T-helper 1 cell (primary cell): ENCODE results near the gene SUGCT.
"Not testable (repeated sequence)": the region's sequence is repeated elsewhere in the genome, so short reads cannot be mapped to it uniquely, and the experiment has no call there.

Experiments
- DNase-seq, 5 donors: peaks; one replicate each; pipeline ENCODE4 v3.0.0-alpha.2; 2012 to 2020

Gene SUGCT

DNA sequence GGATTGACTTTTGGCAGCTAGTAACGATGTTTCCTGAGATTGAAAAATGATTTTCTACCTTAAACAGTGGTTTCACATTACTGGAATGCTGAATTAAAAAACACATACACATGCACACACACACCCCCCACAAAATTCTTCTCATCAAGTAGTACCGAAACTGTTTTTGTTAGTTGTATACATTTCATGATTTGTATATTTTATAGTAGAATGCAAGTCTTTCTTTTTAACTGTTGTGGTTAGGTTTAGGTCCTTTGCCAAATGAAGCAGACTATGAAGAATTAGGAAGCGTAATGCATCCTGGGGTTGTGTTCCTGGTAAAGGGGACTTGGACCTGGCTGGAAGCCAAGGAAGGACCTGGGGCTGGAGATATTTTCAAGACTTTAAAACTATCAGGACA, 505.8 kb downstream of the SUGCT start:
- no peak for DNase-seq

DNA sequence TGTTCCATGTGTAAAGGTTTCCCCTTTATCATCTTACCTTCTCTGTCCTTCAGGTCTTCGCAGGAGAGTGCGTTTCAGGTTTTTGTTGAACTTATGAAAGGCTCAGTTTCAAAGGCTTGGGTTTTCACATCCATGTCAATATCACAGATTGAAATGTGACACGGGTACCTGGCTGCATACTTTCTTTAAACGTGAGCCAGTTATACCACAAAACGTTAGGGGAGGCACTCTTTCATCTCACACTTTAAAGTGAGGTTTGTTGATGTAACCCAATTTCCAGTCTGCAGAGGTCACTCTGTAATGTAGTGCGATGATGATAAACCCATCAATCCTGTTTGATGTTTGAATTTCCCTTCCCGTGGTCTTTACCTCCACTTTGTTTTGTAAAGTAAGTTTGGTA, 506.9 kb downstream of the SUGCT start:
- DNase-seq, result no peak

DNA sequence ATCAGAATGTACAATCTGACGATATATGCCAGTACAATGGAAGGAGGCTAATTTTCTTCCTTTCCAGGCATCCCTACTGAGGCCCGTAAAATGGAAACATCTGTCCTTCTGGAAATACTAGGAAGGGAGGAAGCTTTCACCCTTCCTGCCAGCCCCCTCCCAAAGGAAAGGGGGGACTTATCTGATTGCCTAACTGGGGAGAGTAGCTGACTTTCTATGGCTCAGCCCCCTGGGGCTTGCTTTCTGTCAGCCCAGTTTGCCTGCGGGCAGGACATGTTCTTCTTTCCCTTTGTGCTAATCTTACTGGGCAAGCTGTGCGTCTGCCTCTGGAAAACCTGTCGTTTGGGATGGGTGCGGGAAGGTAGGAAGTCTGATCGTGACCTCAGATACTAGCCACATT, 508.9 kb downstream of the SUGCT start:
- no peak for DNase-seq

DNA sequence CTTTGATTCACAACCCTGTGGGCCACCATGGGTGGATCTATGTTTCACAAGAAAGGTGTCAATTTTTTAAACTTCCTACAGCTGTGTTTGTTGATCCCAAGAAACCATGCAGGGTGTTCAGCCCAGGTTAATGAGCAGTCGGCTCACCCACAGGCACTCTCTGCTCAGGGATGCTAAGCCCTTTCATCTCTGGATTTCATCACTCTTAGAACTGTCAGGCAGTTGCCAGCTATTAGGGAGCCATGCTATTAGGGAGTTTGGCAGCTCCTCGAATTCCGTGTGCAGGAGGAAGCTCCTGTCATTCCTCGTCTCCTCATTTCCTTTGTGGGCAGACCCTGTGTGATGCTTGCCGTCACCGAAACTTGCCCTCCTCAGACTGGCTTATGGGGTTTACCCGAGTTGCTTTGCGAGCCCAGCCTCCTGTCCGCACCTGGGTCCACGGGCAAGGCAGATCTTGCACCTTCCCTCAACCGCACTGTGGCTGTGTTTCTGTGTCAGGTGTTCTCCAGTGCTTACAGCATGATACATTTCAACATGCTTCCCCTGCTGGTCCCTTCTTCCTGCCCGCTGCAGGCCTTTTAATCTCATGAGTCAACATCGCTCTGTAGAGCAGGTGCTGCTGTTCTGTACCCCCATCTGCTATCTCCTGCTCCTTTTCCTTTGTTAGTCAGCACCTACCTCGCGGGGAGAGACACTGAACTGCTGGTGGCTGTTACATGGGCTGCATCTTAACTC, 509.8 kb downstream of the SUGCT start:
- DNase-seq, result no peak

DNA sequence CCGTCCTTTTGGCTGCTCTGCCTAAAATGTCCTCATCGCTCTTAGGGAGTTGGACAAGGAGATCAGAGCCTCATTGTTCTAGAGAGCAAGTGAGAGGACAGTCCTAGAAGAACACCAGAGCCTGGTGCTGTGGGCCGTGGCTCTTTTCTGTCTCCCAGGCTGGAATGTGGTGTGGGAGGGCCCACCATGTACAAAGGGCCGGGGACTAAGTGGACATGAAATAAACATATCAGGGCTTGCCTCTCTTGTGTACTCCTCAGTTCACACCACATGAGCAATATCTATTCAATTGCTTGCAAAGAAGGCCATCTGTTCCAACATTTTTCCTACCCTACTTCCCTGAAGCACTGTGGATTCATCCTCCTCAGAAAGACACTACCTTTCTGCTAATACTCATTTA, 510.4 kb downstream of the SUGCT start:
- no peak for DNase-seq

DNA sequence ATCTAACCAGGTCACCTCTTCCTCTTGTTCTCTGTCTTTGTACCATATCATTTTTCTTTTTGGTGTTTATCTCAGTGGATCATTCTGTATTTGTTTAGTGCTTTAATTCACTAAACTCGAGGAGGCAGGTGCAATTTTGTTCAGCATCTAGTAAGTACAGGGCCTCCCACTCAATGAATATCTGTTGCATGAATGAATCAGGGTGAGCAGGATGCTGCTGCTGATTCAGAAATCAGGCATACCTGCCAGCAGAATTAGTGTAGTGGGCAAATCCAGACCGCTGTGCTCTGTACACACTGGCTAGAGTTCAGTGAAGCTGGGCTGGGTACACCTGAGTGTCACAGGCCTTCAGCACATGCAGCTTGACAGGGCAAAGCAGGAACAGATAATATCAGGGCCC, 511.9 kb downstream of the SUGCT start:
- DNase-seq, result no peak

DNA sequence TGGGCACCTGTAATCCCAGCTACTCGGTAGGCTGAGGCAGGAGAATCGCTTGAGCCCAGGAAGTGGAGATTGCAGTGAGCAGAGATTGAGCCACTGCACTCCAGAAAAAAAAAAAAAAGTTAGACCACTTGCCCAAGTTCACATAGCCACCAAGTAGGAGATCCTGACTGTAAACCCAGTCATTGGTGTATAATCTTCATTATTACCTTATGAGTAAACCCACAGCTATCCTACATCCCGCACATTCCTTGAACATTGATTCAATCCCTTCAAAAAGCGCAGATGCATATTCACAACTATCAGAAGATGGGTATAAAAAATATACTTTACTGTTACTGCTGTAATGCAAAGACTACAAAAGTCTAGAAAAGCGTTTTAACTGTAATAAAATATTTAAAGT, 512.9 kb downstream of the SUGCT start:
- DNase-seq, result no peak

DNA sequence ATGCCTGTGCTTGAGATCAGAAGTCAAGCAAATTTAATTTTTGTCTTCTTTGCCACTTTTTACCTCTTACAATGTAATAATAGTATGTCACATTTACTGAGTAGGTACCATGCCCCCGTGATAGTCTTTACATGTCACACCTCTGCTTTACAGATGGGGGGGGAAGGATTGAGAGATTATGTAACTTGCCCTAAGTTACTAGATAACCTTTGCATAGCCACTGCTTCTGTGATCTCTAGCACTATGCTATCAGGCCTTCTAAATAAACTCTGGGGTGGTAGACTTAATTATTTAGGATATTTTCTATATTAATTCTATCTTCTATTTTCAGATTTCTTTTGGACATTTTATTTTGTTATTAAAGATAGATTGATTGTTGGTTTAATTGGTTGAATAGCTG, 514.4 kb downstream of the SUGCT start:
- no peak for DNase-seq

DNA sequence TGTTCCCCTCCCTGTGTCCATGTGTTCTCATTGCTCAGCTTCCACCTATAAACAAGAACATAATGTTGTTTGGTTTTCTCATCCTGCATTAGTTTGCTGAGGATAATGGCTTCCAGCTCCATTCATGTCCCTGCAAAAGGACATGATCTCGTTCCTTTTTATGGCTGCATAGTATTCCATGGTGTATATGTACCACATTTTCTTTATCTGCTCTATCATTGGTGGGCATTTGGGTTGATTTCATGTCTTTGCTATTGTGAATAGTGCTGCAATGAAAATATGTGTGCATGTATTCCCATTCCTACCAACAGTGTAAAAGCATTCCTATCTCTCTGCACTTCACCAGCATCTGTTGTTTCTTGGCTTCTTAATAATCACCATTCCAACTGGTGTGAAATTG, 516.1 kb downstream of the SUGCT start:
- not testable (repeated sequence) for DNase-seq

DNA sequence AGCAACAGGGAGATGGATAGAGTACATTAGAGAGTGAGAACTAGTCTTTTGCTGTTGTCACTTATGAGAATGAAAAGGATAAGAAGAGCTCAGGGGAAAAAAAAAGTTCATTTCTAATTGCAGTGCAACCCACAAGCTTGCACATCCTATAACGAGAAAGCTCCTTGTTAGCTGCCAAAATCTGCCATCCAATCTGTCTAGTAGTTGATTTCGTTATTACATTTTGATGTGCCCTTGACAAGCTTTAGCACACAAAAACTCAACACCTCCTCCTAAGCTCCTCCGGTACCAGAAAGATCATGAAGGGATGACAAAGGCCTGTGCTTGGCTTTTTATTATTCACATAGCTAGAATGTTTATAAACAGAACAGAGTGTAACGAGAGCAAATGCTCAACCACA, 519.4 kb downstream of the SUGCT start:
- no peak for DNase-seq

DNA sequence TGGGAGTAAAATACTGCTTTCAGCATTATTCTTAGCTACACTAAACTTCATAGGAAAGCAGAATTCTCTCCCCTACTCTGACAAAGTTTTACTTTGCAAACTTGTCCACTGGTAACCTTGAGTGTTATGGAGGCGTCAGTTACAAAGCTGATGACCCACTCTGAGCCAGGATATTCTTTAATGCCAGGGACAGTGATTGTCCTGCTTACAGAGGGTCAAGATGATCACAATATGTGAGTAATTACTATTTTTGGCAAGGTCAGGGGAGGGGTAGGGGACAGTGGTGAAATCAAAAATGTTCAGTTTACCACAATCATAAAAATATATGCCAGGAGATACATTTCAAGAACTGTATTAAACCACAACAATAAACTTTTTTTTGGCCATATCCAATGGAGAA, 520.6 kb downstream of the SUGCT start:
- no peak for DNase-seq

DNA sequence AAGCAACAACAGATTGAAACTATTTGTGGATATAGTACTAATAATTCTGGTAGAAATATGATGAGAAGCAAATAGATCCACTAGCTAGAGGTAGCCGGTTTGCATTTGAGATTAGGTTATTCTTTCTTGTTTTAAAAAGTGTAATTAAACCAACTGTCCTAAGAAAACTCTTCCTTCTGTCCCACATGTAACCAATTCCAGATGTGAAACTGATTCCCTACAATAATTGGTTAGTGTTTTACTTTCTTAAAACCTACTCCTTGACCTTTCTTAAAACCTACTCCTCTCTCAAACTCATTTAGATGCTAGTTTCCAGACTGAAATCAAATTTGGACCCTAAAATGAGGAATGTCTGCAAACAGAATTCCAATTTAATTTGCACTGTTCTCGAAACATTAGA, 521.5 kb downstream of the SUGCT start:
- DNase-seq, result no peak

DNA sequence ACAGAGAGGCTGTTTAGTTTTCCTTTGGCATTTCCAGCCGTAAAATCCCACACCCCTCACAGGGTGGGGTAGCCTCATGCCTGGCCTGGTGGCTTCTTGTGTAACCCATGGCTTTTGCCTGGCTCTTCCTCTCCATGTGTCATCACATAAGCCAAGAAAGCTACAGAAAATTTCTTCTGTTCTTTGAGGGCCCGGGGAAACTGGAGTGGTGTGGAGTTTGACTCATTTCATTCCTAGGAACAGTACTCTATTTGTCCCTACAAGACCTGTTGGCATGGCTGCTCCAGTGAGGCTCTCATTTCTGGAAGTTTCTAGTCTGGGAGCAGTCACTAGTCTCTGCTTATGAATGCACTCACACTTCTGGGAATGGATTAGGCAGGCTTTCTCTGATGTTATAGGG, 523.9 kb downstream of the SUGCT start:
- no peak for DNase-seq

DNA sequence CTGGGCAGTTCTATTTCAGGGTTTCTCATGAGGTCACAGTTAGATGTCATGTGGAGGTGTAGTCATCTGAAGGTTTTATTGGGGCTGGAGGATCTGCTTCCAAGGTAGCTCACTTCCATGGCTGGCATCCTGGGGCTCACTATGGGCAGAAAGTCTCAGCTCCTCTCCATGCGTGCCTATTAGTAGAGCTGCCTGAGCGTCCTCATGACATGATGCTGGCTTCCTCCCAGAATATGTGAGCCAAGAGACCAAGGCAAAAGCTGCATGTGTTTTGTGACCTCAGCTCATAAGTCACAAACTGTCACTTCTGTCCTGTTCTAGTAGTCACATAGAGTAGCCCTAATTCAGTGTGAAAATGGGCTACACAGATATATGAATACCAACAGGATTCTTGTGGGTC, 524.4 kb downstream of the SUGCT start:
- DNase-seq, result no peak

DNA sequence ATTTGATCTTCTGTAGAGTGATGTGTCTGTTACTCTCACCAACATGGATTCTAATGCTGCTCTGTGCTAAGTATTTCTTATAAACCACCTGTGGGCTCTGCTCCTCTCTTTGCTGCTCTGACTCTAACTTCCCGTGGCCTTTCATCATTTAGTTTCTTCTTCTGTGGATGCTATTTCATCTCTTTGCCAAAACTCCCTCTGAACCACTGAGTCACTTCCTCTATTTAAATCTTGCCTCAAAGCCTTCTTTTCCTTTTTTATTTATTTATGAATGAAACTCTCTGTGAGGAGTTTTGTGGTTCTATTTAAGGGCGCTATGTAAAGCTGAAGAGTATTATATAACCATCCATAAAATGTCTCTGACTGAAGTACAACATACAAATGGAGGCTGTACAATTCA, 538.5 kb downstream of the SUGCT start:
- peak in 1 of 5 donors; percentile 2 for DNase-seq

DNA sequence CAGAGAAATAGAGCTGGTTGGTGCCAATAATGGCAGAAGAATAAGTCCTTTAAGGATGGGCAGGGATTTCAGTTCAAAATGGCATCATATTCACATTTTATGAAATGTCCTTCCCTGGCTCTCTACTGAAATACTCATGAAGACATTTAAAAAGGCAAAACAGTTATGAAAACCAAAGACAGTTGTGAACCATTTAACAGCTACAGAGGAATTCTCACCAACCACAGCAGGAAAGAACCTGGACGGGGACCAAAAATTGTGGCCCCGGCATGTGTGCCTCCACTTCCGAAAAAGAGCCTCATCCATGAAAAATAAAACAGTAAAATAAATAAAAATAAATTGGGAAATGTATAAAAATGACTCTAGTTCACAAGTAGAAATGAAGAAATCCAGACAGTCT, 539.5 kb downstream of the SUGCT start:
- no peak for DNase-seq

DNA sequence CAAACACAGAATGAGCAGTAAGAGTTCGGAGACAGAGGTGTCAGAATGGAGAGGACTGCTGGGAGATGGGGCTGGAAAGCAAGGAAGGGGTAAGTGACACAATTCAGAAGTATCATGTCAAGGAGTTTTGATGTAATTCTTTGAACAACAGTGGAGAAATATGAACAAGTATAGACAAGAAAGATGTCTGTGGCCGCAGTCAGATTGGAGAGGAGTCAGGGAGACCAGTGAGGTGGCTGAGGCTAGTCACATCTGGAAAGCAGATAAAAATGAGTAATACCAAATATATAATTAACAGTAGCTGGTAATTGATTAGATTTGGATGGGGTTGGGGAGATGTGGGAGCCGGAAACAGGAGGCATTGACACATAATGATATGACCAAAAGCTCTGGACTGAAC, 540.9 kb downstream of the SUGCT start:
- DNase-seq, result no peak

DNA sequence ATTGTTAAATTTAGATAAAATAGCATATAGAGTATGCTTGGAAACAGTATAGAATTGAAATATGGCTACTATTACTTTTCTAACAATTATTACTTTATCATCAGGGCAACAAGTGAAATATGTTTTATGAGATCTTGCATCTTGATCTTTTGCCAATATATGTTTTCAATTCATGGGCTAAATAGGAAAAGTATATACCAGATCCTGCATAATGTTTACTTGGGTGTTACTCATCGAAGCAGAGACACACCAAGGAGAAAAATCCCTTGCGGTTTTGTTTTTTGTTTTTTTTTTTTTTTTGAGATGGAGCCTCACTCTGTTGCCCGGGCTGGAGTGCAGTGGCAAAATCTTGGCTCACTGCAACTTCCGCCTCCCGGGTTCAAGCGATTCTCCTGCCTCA, 541.4 kb downstream of the SUGCT start:
- no peak for DNase-seq

DNA sequence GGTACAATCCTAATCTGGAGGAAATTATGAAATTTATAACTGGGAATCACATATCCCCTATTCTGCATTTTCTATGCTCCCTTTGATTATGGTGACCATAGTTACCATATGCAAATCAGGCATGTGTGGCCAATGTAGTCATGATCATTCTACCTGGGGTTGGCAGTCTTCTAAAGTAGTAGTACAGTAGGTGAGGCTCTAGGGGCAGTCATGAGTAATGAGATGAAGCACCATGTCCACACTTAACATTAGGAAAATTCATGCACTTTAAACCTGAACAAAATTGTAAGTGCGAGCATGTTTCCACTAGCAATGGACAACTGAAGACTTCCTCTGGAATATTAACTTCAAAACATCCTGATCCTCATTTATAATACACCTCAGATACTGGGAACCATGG, 545.9 kb downstream of the SUGCT start:
- no peak for DNase-seq

DNA sequence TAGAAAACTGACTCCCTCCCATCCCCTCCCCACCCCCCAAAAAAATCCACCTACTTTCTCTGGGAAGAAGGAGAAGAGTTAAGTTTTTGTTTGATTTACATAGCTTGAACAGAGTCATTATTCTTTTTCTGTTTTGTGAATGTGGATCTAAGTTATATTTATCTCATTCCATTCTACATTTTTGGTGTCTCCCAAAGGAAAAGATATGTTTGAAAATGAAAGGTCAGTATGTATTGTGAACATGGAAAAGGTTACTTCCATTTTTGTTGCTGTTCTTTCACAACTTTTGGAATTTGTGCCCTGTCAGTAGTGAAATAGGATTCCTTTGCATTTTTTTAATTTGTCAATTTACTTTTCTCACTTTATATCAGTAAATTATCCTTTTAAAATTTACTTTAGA, 547.9 kb downstream of the SUGCT start:
- DNase-seq, result no peak

DNA sequence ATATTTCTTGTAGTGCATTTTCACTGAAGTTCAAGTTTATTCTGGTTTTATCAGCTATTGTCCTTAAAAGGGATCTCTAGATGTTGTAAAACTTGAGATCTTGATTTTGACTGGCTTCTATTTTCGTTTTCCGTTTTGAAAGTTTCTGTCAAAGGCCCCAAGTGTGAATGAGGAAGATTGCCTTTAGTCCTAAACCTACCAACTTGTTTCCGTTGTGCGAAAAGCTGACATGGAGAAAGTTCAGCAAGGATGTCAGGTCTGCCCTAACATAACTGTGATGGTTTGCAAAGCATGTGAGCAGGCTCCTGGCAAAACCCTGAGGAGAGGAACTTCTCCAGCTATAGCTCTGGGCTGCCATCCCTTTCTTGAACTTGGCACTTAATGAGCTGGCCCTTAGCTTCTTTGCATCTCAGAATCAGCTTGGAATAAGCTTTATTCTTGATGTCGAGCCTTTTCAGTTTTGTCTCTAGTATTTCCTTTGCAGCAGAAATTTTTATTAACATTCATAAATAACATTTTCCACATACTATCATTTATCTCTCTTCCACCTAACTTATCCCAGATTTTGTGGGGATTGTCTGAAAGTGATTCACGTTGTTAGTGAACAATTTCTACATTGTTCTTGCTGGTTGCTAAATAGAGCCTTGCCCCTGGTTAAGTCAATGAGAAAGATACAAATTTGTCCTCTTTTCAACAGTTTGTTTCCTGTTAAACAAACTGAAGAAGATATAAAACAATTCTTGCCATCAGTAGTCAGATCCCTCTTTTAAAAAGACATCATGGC, 559.4 kb downstream of the SUGCT start:
- no peak for DNase-seq

DNA sequence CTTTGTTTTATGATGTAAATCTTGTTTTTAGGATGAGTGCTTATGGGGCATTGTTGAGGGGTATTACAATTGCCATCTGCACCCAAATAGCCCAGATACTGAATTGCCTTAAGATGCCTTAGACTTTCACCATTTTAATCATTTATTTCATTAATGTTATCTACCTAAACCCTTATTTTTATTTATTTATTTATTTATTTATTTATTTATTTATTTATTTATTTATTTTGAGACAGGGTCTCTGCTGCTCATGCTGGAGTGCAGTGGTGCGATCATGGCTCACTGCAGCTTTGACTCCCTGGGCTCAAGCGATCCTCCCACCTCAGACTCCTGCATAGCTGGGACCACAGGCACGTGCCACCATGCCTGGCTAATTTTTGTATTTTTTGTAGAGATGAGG, 560.2 kb downstream of the SUGCT start:
- no peak for DNase-seq

DNA sequence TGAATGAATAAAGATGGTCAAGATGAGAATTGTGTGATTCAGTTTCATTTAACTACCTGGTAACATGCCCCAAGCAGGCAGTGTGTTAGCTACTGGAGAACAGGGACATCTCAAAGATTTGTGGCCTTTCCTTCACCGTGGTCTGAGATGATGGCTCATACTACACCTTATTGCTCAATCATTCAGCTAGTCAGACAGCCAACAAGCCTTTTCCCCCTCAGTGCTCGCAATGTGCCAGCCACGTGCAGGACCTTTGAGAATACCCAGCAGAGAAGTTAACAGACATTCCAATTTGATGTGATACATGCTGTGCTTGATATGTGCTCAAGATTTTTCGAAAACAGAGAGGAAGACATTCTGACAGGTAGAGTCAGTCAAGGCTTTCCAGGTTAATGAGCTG, 562.8 kb downstream of the SUGCT start:
- no peak for DNase-seq

DNA sequence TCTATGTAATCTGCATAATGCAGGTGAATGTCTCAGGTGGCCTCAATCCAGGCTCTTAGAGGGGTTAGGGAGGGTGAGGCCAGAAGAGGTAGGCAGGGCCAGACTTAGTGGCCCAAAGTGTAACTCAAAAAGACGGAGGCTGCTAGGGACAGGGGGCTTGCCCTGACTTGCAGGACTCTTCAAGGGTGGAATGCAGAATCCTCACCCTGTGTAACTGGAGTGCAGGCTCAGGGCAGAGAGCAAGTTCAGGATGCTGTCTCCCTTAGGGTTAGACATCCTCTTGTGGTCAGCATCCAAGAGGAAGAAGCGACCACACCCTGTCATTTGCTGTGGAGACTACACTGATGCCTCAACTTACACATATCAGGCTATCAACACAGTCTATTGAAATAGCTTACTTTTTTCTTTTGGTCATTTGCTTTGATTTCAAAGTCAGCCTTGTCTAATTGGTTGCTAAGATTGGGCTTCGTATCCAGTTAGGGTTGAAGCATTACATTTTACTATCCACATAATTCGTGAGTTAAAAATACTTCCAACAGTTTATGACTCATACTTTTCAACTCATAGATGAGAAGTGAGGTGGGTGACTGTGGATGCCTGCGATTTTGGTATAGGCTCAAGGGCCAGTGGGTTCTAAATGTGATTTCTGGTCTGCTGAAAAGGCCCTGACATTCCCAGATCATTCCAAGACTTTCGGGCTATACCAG, 563.6 kb downstream of the SUGCT start:
- DNase-seq, result no peak
